Hepatic stellate cell (primary cell): Measurements from ENCODE around the gene TSEN2.
"Not testable (repeated sequence)": the region's sequence is repeated elsewhere in the genome, so short reads cannot be mapped to it uniquely, and the experiment has no call there.

ENCODE experiments used
- DNase-seq: peaks from one replicate; pipeline ENCODE4 v3.0.0; 2011; ENCODE audit warnings: low spot score

The TSEN2 gene

DNA sequence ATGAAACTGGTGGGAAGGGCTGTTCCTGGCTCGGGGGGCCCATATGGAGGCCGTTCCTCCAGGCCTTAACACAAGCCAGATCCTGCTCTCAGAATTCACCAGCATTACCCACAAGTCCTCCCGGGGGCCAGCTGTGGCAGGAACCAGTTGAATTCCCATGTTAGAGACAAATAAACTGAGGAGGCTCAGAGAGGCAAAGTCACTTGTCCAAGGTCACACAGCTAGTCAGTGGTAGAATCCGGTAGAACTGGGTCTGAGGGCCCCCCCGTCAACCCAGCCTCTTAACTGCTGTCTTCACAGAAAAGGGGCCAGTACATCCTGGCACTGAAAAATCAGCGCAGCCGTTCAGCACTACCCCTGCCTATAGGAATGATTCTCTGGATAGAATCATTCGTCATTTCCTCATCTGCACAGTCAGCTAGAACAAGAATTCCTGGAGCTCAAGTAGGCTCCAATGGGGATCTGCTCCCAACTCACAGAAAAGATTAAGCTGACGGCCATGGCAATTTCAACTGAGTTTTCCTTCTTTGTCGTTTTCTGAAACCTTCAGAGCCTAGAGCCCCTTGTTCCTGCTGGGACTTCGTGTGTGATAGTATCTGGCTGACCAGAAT lies 12.2 kb upstream of the TSEN2 start:
- DNase-seq, result no peak

DNA sequence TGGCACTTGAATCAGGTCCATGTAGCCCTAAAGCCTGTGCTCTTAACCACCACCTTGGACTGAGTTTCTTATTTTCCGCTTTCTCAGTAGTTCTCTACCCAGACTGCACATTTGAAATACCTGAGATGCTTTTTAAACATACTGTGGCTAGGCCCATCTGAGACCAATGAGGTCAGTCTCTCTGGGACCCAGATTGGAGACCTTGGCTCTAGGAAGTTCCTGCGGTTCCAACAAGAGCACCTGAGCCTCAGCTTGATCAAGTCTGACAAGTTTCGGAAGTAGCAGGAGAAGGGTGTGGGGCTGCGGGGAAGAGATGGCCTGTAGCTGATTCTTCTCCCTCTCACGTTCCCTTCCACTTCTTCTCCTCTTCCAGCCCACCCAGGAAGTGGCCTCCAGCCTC lies 11.5 kb upstream of the TSEN2 start:
- no peak for DNase-seq

DNA sequence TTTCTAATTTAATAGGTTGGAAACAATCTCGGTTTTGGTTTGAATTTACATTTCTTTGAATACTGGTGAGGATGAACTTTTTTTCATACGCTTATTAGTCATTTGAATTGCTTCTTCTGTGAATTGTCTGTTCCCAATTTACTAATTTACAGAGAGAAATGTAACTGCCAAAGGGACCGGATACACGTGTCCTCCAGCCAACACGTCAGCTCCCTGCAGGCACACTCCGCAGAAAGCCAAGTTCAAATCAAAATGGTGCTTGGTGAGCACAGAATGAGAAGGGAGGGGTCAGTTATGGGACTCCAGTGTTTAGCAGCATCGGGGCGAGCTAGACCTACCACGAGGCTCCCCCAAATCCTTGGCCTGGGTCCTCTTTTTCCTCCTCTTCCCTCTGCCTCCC lies 10.8 kb upstream of the TSEN2 start:
- no peak for DNase-seq

GRCh38 chr3:12476238-12476897 lies 7.9 kb upstream of the TSEN2 start:
- DNase-seq, result peak; percentile 82

- DNase-seq, result no peak
Measured at GRCh38 chr3:12477256-12477655, 7.0 kb upstream of the TSEN2 start.

DNA sequence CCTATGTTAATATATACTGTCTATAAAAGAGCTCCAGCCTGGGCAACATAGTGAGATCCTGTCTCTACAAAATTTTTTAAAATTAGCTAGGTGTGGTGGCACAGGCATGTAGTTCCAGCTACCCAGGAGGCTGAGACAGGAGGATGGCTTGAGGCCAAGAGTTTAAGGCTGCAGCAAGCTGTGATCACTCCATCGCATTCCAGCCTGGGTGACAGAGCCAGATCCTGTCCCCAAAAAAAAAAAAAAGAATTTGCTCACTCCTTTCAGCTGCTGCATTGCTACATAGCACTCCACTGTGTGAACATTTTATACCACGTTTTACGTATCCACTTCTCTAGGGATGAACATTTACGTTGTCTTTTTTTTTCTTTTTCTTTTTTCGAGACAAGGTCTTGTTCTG lies 6.0 kb upstream of the TSEN2 start:
- no peak for DNase-seq

DNA sequence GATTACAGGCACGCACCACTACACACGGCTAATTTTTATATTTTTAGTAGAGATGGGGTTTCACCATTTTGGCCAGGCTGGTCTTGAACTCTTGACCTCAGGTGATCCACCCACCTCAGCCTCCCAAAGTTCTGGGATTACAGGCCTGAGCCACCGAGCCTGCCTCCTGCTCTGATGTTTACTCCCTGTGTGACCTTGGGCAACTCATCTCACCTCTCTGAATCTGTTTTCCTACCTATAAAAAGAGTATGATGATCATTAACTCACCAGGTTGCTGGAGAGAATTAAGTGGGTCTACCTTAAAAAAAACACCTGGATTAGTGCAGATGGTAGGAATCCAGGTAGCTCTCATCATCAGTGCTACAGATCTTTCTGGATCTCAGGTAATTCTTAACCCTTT lies 5.1 kb upstream of the TSEN2 start:
- not testable (repeated sequence) for DNase-seq

DNA sequence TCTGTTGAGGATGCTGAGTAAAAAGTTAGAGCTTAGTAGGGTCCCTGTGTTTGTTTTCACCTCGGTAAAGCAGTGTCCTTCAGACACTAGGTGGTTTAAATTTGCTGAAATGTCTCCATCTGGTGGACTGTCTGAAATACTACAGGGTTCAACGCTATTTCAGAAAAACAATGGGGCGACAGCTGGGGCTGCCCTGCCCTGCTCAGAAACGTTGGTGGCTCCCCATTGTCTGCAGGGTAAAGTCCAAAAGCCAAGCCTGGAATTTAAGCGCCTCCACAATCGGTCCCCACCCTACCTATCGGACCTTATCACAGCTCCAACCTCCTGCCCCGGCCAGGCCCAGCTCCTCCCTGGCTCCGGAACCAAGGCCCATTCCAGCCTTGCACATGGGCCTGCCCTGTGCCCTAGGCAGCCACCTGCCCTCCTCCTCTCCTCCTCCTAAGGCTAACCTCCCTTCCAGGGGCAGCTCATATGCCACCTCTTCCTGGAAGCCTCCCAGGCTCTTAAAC lies 4.3 kb upstream of the TSEN2 start:
- DNase-seq, result peak; percentile 67

GRCh38 chr3:12483410-12483809 lies 870 bp upstream of the TSEN2 start:
- DNase-seq, result no peak

- DNase-seq, result no peak
Measured at GRCh38 chr3:12483872-12484197, 445 bp upstream of the TSEN2 start.

GRCh38 chr3:12484983-12485327 lies 675 bp downstream of the TSEN2 start:
- DNase-seq, result no peak

GRCh38 chr3:12486001-12486400 lies 1.7 kb downstream of the TSEN2 start:
- DNase-seq, result no peak

DNA sequence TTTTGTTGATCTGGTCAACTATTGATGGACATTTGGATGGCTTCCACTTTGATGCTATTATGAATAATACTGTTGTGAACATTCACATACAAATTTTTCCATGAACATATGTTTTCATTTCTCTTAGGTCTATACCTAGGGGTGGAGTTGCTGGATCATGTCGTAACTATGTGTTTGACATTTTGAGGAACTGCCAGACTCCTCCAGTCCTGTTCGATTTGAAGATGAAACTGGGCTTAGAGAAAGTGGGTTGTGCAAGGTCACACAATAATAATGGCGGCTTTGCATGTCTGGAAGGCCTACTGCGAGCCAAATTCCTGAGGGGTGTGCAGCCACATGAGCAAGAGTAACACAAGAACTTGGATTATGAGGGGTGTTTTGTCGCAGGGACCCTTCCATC lies 2.6 kb downstream of the TSEN2 start:
- no peak for DNase-seq

GRCh38 chr3:12487336-12487735 lies 3.1 kb downstream of the TSEN2 start:
- DNase-seq, result no peak

GRCh38 chr3:12487786-12488185 lies 3.5 kb downstream of the TSEN2 start:
- no peak for DNase-seq

- no peak for DNase-seq
Measured at GRCh38 chr3:12489368-12489767, 5.1 kb downstream of the TSEN2 start.

DNA sequence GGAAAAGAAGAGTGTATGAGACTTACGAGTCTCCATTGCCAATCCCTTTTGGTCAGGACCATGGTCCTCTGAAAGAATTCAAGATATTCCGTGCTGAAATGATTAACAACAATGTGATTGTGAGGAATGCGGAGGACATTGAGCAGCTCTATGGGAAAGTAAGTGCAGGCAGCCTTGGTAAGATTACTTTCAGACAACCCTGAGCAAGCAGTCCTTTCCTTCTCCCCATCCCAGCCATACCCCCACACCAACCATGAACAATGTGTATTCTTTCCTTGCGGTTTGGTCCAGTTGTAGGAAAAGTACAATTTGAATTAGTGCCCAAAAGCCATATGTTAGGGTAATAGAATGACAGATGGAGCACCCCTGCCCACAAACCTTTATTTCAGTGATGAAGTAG lies 5.6 kb downstream of the TSEN2 start:
- DNase-seq, result no peak

DNA sequence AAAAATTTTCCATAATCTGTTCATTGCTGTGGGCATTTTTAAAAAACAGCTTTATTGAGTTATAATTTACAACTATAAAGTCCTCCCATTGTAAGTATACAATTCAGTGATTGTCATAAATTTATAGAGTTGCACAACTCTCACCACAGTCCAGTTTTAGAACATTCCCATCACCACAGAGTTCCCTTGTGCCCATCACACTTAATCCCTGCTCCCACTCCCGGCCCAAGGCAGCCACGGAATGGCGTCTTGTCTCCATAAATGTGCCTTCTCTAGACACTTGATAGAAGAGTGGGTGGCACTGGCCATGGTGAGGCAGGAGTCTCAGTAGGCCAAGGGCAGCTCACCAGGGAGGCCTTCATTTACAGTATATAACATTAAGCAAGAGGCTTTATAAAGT lies 6.3 kb downstream of the TSEN2 start:
- no peak for DNase-seq

GRCh38 chr3:12495749-12496452 lies 11.6 kb downstream of the TSEN2 start:
- no peak for DNase-seq

DNA sequence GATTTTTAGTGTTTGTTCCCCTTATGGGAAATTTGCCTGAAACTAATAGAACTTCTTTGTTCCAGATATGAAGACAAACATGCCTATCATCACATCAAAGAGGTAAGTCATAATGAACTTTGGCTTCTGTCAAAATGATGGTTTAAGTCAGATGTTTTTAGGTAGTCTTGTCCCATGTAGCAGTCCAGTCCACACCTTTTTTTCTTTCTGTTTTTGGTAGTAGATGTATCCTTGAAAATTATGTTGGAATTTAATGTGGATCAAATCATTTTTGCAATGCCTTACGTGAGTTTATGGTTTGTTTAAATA lies 12.1 kb downstream of the TSEN2 start:
- no peak for DNase-seq

DNA sequence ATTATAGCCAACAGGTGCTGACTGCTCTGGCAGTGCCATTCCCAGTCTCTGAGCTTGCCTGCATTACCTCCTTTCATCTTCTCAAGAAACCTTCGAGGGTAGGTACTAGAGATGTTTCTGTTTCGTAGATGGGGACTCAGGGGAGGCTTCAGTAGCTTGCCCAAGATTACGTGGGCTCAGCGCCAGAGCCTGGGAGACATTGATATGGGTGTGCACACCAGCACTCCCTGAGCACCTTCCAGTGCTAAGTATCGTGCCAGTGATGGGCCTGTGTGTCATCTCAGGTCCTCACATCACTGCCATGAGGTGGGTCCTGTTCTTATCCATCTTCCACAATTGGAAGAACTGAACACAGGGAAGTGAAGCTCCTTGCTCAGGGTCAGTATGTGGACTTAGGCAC lies 15.2 kb downstream of the TSEN2 start:
- no peak for DNase-seq

- DNase-seq, result peak; percentile 13
Measured at GRCh38 chr3:12501360-12502020, 17.2 kb downstream of the TSEN2 start.
